Esophagus squamous epithelium (tissue), 4 donors: ENCODE results near the gene EYS.

Experiments used
- CTCF ChIP-seq, 6 experiments: fragments of 450-650 bp in 4 of 6; fragments of 200-600 bp in 2 of 6; sonication (generic) in 2 of 6; IDR thresholded peaks; one replicate each; pipeline ENCODE4 v1.5.1; 2016 to 2019; ENCODE audit warnings: antibody characterized with exemption in 6 of 6, mild to moderate bottlenecking in 4 of 6, moderate library complexity in 4 of 6
- POLR2A ChIP-seq, 4 donors: fragments of 450-650 bp; IDR thresholded peaks; one replicate each; pipeline ENCODE4 v1.6.1; 2017; ENCODE audit warnings: antibody characterized with exemption in 4 of 4, mild to moderate bottlenecking in 4 of 4, moderate library complexity in 3 of 4

GRCh38 chr6:64113704-64114103 lies 1593.3 kb downstream of the EYS start:
- TF ChIP-seq POLR2A (IDR thresholded peaks at IDR 0.05) (no peak), CTCF (IDR thresholded peaks at IDR 0.05) (no peak)
